ENCODE measurements around the gene ADAM12.
"Not testable (repeated sequence)": the region's sequence is repeated elsewhere in the genome, so short reads cannot be mapped to it uniquely, and the experiment has no call there.

ADAM12 gene

GRCh38 chr10:125983161-125983560 is 405.1 kb downstream of the ADAM12 start:
- no peak for DNase-seq (ENCODE audit: low read depth in 3 of 3)

- peak in 1 of 3 experiments; percentile 3 for DNase-seq (ENCODE audit: low read depth in 3 of 3)
Measured at GRCh38 chr10:125982260-125982948, 405.9 kb downstream of the ADAM12 start.

- DNase-seq (ENCODE audit: low read depth in 3 of 3), result no peak
Measured at GRCh38 chr10:125980521-125981035, 407.7 kb downstream of the ADAM12 start.

- DNase-seq (ENCODE audit: low read depth in 3 of 3), result no peak
Measured at GRCh38 chr10:125979976-125980375, 408.3 kb downstream of the ADAM12 start.

- no peak for DNase-seq (ENCODE audit: low read depth in 3 of 3)
Measured at GRCh38 chr10:125976960-125977605, 411.2 kb downstream of the ADAM12 start.

- not testable (repeated sequence) for DNase-seq (ENCODE audit: low read depth in 3 of 3)
Measured at GRCh38 chr10:125970077-125970630, 418.1 kb downstream of the ADAM12 start.

GRCh38 chr10:125967533-125967932 is 420.7 kb downstream of the ADAM12 start:
- no peak for DNase-seq (ENCODE audit: low read depth in 3 of 3)

- no peak for DNase-seq (ENCODE audit: low read depth in 3 of 3)
Measured at GRCh38 chr10:125964558-125964957, 423.7 kb downstream of the ADAM12 start.
